NCI-H2171 treated with DMSO at 0.1 percent for 48 hours (cell line): ENCODE results near the gene MUSTN1.

Experiments used
- DNase-seq: peaks from one replicate; lab custom pipeline; 2025; lab: John Stamatoyannopoulos, UW

Gene MUSTN1

GRCh38 chr3:52786330-52787215 is 48.2 kb downstream of the MUSTN1 start:
- DNase-seq = no peak

GRCh38 chr3:52784931-52785590 is 49.8 kb downstream of the MUSTN1 start:
- no peak for DNase-seq

GRCh38 chr3:52784021-52784621 is 50.7 kb downstream of the MUSTN1 start:
- DNase-seq = no peak

- DNase-seq = no peak
These were observed 51.6 kb downstream of the MUSTN1 start for GRCh38 chr3:52783211-52783555.
